Kidney (tissue), 22 donors: Measurements from ENCODE around the gene KIF9. TPM values are rescaled to one million over a fixed set of nuclear protein-coding genes. Genes with fewer than 3 reads are reported as not detected.
A peak's percentile ranks its signal among the peaks of the same experiment; 100 is the strongest.

Source experiments
- DNase-seq, 5 donors: peaks; one replicate each; pipeline ENCODE4 v3.0.0-alpha.2; 2013 to 2020
- FAIRE-seq: peaks from 2 replicates; lab custom pipeline; 2012; peaks lifted over from hg19 to GRCh38; lab: Jason Lieb, UNC
- H3K27ac ChIP-seq, 2 donors: one replicate each; pipeline ENCODE4 v1.7.0; 2013; ENCODE audit warnings: low read depth in 2 of 2, low read length in 2 of 2, inconsistent platforms in 1 of 2
- H3K27me3 ChIP-seq: one replicate; pipeline ENCODE4 v1.7.1; 2013; ENCODE audit warnings: low read length, inconsistent platforms; ENCODE audit not compliant: control insufficient read depth, insufficient read depth
- H3K36me3 ChIP-seq, 3 donors: one replicate each; pipeline versions ENCODE4 v1.7.0 to v1.7.1; 2013; ENCODE audit warnings: low read length in 3 of 3, control low read depth in 1 of 3, inconsistent platforms in 1 of 3; ENCODE audit not compliant: insufficient read depth in 3 of 3, control insufficient read depth in 2 of 3
- H3K4me1 ChIP-seq, 3 donors: one replicate each; pipeline versions ENCODE4 v1.7.0 to v1.7.1; 2013; ENCODE audit warnings: low read length in 3 of 3, inconsistent platforms in 1 of 3, low read depth in 1 of 3; ENCODE audit not compliant: control insufficient read depth in 2 of 3, insufficient read depth in 2 of 3
- H3K4me3 ChIP-seq, 3 donors: one replicate each; pipeline versions ENCODE4 v1.7.0 to v1.8.1; 2013; ENCODE audit warnings: low read length in 3 of 3, control low read depth in 1 of 3, inconsistent platforms in 1 of 3
- H3K9ac ChIP-seq, 3 donors: one replicate each; pipeline versions ENCODE4 v1.7.0 to v1.7.1; 2013; ENCODE audit warnings: low read length in 3 of 3, control low read depth in 1 of 3, inconsistent platforms in 1 of 3
- H3K9me3 ChIP-seq, 3 donors: one replicate each; pipeline versions ENCODE4 v1.7.0 to v1.7.1; 2013; ENCODE audit warnings: low read length in 3 of 3, control low read depth in 1 of 3, inconsistent platforms in 1 of 3; ENCODE audit not compliant: control insufficient read depth in 2 of 3, insufficient read depth in 1 of 3
- intact Hi-C: fragments of 100-400 bp; cut with DNase I; formaldehyde crosslinking; loops from one replicate; pipeline ENCODE4 v1.11.1; 2022
- long read RNA-seq, 10 donors: library from polyadenylated mRNA in 1 of 10; unstranded in 1 of 10; transcript quantifications; one replicate each; pipeline ENCODE4 v2.0.0 and lab custom pipeline, GENCODE V29; 2021 to 2026
- polyA plus RNA-seq: library from polyadenylated mRNA; stranded (reverse); fragments of 350-450 nt; fragmentation: Illumina TruSeq; extraction: RNeasy Lipid Tissue Mini Kit (QIAGEN cat#74804); gene quantifications from one replicate; pipeline ENCODE4 v1.2.3, GENCODE V29; 2014; ENCODE audit warnings: low read depth, low replicate concordance; ENCODE audit not compliant: insufficient read depth
- total RNA-seq: library from RNA; stranded (reverse); fragmentation: NEBNext Ultra II Directional; extraction: Animal tissue kit (Norgen Biotek cat#: 25700); gene quantifications from one replicate; pipeline ENCODE4 v1.2.1, GENCODE V29; 2021
- TF ChIP-seq, protein P1 (sequence below): IDR thresholded peaks from 3 replicates; pipeline ENCODE4 v1.5.1; 2012; ENCODE audit warnings: mild to moderate bottlenecking, moderate library complexity, borderline replicate concordance; ENCODE audit not compliant: insufficient read depth; ENCODE audit errors: extremely low read depth
- donor health status: control.
- donor health status: control.
- donor health status: control.
- donor health status: control.
- donor health status: control.
- donor health status: DM: yes; HTN: yes; CAD: no.
- donor health status: Normal renal cell carcinoma (clear cell type).

KIF9 gene, protein sequence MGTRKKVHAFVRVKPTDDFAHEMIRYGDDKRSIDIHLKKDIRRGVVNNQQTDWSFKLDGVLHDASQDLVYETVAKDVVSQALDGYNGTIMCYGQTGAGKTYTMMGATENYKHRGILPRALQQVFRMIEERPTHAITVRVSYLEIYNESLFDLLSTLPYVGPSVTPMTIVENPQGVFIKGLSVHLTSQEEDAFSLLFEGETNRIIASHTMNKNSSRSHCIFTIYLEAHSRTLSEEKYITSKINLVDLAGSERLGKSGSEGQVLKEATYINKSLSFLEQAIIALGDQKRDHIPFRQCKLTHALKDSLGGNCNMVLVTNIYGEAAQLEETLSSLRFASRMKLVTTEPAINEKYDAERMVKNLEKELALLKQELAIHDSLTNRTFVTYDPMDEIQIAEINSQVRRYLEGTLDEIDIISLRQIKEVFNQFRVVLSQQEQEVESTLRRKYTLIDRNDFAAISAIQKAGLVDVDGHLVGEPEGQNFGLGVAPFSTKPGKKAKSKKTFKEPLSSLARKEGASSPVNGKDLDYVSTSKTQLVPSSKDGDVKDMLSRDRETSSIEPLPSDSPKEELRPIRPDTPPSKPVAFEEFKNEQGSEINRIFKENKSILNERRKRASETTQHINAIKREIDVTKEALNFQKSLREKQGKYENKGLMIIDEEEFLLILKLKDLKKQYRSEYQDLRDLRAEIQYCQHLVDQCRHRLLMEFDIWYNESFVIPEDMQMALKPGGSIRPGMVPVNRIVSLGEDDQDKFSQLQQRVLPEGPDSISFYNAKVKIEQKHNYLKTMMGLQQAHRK
- total RNA-seq (16.9 TPM), polyA plus RNA-seq (32.9 TPM)
- long read RNA-seq, donor 1, transcript KIF9-205 (3 exons, 633 nt), result major isoform, 14 of 15 reads
- long read RNA-seq, donor 1, partial matches to known transcripts, result 0 of 15 reads
- long read RNA-seq, donor 1, other reads (novel, unspliced or antisense), result 0 of 15 reads
- long read RNA-seq, donor 2, transcript KIF9-205 (3 exons, 633 nt), result major isoform, 11 of 19 reads
- long read RNA-seq, donor 2, partial matches to known transcripts, result 0 of 19 reads
- long read RNA-seq, donor 2, other reads (novel, unspliced or antisense), result 6 of 19 reads
- long read RNA-seq, donor 3, transcript KIF9-205 (3 exons, 633 nt), result major isoform, 12 of 15 reads
- long read RNA-seq, donor 3, partial matches to known transcripts, result 0 of 15 reads
- long read RNA-seq, donor 3, other reads (novel, unspliced or antisense), result 0 of 15 reads
- long read RNA-seq, donor 4, transcript KIF9-205 (3 exons, 633 nt), result major isoform, 14 of 14 reads
- long read RNA-seq, donor 4, partial matches to known transcripts, result 0 of 14 reads
- long read RNA-seq, donor 4, other reads (novel, unspliced or antisense), result 0 of 14 reads
- long read RNA-seq, donor 5, result 0 reads
- long read RNA-seq, donor 6, transcript KIF9-205 (3 exons, 633 nt), result major isoform, 69 of 84 reads
- long read RNA-seq, donor 6, partial matches to known transcripts, result 5 of 84 reads
- long read RNA-seq, donor 6, other reads (novel, unspliced or antisense), result 7 of 84 reads
- long read RNA-seq, donor 7, transcript KIF9-205 (3 exons, 633 nt), result major isoform, 6 of 15 reads
- long read RNA-seq, donor 7, partial matches to known transcripts, result 5 of 15 reads
- long read RNA-seq, donor 7, other reads (novel, unspliced or antisense), result 4 of 15 reads
- long read RNA-seq, donor 8, transcript KIF9-205 (3 exons, 633 nt), result major isoform, 27 of 28 reads
- long read RNA-seq, donor 8, partial matches to known transcripts, result 0 of 28 reads
- long read RNA-seq, donor 8, other reads (novel, unspliced or antisense), result 0 of 28 reads
- long read RNA-seq, donor 9, transcript KIF9-205 (3 exons, 633 nt), result major isoform, 12 of 12 reads
- long read RNA-seq, donor 9, partial matches to known transcripts, result 0 of 12 reads
- long read RNA-seq, donor 9, other reads (novel, unspliced or antisense), result 0 of 12 reads
- long read RNA-seq, donor 10, transcript KIF9-205 (3 exons, 633 nt), result major isoform, 19 of 26 reads
- long read RNA-seq, donor 10, partial matches to known transcripts, result 6 of 26 reads
- long read RNA-seq, donor 10, other reads (novel, unspliced or antisense), result 0 of 26 reads

DNA sequence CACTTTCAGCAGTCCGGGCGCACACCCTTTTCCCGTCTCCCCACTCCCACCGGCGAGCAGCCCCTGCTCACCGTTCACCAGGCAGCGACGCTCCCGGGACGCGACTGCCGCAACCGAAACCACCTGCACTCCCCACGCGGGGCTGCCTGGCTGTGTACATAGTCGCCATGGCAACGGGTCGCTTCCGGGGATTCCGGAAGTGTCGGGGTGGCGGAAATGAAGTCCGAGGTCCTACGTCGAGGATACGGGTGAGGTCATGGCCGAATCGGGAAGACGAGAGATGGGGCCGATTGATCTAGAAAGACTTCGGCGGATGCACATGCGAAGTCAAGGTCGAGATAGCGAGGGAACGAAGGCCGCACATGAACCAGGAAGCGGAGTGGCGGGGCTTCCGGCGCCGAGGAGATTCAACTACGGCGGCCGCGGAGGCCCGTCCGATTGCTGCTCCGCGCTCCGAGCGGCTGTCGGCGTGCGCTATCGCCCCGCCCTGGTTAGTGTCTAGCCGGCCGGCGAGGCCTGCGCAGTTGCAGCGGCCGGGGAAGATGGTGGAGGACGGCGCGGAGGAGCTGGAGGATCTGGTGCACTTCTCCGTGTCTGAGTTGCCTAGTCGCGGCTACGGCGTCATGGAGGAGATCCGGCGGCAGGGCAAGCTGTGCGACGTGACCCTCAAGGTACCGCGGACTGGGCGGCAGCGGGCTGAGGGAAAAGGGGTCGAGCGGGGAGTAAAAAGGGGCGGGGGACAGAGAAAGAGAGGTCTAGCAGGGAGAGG is at the start of gene KIF9, which contains the start of gene KLHL18:
Gene KIF9 (minus strand): TSS at position 376 of the 769 bp plus-strand sequence. CDS start 5,425 bp downstream, outside the sequence.
Gene KLHL18 (plus strand): TSS at position 521 of the 769 bp plus-strand sequence. CDS start 22 bp downstream, at position 543.
- intact Hi-C loops, result no loop called here
- Histone ChIP-seq H3K4me3 (peak within 1 kb of the TSS; percentile 90 to 98 (median 94)), H3K36me3 (no peaks in the 10 kb centered on the region), H3K27ac (peak within 1 kb of the TSS; percentile 96 to 99), H3K4me1 (peaks cover 0 to 12% (median 0%) of the 10 kb centered on the region in 3 donors), H3K27me3 (no peaks in the 10 kb centered on the region), H3K9me3 (no peaks in the 10 kb centered on the region), H3K9ac (peak within 1 kb of the TSS; percentile 69 to 98 (median 97))
- TF ChIP-seq, protein P1, sequence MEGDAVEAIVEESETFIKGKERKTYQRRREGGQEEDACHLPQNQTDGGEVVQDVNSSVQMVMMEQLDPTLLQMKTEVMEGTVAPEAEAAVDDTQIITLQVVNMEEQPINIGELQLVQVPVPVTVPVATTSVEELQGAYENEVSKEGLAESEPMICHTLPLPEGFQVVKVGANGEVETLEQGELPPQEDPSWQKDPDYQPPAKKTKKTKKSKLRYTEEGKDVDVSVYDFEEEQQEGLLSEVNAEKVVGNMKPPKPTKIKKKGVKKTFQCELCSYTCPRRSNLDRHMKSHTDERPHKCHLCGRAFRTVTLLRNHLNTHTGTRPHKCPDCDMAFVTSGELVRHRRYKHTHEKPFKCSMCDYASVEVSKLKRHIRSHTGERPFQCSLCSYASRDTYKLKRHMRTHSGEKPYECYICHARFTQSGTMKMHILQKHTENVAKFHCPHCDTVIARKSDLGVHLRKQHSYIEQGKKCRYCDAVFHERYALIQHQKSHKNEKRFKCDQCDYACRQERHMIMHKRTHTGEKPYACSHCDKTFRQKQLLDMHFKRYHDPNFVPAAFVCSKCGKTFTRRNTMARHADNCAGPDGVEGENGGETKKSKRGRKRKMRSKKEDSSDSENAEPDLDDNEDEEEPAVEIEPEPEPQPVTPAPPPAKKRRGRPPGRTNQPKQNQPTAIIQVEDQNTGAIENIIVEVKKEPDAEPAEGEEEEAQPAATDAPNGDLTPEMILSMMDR, result peak; percentile 9
- FAIRE-seq, result no peak
- peak; percentile 96 to 98 (median 97) for DNase-seq

DNA sequence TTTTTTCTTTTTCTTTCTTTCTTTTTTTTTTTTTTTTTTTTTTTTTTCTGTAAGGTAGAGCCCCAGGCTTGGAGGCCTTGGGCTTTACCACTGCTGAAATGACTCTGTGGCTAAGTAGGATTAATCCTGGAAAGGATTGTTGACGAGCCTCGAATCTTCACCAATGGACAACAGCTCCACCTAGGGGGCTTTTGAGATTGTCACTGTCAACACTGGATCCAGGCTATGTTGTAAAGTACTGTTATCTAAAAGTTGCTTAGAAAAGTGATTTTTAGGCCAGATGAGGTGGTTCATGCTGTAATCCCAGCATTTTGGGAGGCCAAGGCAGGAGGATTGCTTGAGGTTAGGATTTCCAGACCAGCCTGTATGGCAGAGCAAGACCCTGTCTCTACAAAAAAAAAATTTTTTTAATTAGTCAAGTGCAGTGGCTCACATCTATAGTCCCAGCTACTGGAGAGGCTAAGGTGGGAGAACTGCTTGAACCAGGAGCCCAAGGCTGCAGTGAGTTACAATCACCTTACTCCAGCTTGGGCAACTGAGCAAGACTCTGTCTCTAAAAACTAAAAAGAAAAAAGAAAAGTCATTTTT is 41.8 kb upstream of the KIF9 start:
- DNase-seq, result peak in 4 of 5 donors; percentile 70 to 92 (median 81)
- H3K4me3 ChIP-seq, result no peak overlapping the region
- FAIRE-seq, result peak; percentile 92
- H3K9ac ChIP-seq, result no peak overlapping the region
- H3K36me3 ChIP-seq, result peaks cover 3 to 32% (median 7%) of the 10 kb centered on the region in 3 donors
- no peaks in the 10 kb centered on the region for H3K27me3 ChIP-seq
- TF ChIP-seq, protein P1, result peak; percentile 71
- H3K9me3 ChIP-seq, result no peaks in the 10 kb centered on the region
- no peaks in the 10 kb centered on the region for H3K4me1 ChIP-seq
- intact Hi-C loops, result no loop called here
- H3K27ac ChIP-seq, result no peak overlapping the region
